Glomerular visceral epithelial cell (primary cell): ENCODE data around the gene PRKCE.

Experiments
- DNase-seq: peaks from one replicate; pipeline ENCODE4 v3.0.0-alpha.2; 2016; ENCODE audit errors: extremely low spot score

PRKCE gene

GRCh38 chr2:46040563-46041155 lies 389.2 kb downstream of the PRKCE start:
- DNase-seq = no peak

- no peak for DNase-seq
Observed at GRCh38 chr2:46041434-46041833, 390.0 kb downstream of the PRKCE start.

DNA sequence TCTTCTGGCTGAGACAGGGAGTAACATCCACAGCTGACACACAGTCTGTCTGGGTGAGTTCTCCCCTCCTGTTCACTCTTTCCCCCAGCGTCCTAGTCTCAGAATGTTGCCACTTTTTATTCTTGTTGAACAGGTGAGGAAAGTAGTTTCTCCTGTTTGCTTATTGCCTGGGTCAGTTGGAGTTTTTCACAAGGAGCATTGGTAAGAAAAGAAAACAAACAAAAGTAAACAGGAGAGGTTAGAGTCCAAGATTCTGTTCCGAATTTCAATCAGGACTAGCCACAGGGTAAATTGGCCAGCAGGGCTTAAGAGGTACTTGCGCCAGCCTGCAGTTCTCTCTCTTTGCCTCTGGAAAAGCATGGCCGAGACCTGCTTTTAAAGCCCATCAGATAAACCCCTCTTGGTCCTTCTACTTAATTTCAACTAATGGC lies 390.7 kb downstream of the PRKCE start:
- no peak for DNase-seq

- no peak for DNase-seq
Observed at GRCh38 chr2:46042711-46043110, 391.2 kb downstream of the PRKCE start.

DNA sequence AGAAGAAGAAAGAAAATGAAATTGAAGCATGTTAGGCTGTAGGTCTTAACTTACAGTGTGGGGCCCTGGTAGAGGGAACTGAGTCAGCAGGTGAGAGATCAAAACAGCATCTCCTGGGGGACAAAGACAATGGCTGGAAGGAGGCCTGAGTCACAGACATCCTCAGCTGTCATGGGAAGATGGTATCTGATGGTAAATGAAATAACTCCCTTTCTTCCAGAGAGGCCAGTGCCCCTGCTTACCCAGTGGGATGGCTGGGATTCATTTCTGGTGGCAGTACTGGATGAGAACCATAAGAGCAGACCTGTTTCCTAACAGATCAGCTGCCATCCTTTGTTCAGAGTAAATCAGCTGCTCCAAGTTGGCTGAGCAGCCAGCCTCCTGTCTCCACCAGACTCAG lies 394.4 kb downstream of the PRKCE start:
- DNase-seq = no peak

DNA sequence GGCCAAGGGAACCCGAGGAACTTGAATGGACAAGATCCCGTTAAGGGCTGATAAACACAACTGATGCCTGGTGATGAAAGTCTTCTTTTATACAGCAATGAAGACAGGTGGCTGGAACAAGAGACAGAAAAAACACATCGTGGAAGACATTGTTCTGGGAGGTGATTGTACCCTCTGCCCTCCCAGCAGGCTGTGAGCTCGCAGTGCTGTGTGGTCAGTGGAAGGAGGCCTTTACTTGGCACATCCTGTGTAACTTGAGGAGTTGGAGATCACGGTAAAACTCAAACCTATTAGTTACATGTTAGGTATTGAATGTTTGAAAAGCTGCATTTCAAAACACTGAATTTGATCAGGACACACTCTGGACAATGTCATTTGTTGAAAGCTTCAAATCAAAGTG lies 395.8 kb downstream of the PRKCE start:
- no peak for DNase-seq

DNA sequence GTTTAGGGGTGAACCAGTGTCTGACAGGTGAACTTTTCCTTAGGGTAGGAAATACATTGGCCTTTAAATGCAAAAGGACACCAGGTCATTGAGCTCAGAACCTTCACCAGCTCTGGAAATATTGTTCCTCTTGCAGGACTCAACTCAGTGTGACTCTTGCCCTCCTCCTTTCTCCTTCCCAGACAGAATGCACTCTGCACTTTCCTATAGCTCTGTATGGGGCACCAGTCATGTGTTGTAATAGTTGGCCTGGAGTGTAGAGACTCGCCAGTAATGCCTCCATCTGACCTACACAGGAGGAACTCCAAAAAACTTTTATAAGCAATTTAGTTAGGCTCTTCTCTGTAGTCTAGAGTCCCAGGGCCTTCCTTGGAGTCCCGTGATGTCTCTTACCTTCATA lies 397.2 kb downstream of the PRKCE start:
- no peak for DNase-seq

DNA sequence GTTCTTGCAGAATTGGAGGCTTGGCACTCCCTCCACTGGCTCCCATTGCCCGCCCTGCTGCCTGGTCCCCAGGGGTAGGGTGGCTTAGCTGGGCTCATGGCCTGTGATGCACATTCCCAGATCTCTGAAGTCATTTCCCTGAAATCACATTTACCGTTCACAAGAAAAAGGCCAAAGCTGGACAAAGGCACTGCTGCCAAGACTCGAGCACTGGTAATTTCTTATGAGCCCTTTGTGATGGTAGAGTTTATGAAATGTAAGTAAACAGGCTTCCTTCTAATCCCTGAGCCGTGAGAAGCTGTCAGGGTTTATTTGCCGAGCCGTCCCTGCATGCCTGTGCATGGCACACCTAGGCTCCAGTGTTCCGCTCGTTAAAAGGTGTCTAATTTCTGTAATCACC lies 398.6 kb downstream of the PRKCE start:
- DNase-seq = no peak

GRCh38 chr2:46050489-46050888 lies 399.0 kb downstream of the PRKCE start:
- DNase-seq = no peak

DNA sequence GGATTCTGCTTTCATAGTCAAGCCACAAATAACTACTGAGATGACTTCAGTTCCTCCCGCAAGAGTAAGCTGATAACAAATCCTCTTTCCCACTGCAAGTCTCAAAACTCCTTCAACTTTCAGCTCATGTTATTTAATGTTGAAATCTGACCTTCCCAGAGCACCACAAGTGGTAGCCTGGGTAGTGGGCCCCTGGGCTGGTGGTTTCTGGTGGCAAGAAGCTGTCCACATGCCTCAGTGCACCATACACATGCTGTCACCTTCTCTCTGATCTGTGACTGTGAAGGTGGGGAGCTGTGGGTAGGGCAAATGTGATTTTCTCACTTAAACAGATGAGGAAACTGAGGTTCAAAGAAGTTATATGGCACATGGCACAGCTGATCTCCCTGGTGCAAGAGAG lies 399.6 kb downstream of the PRKCE start:
- no peak for DNase-seq

- DNase-seq = no peak
Observed at GRCh38 chr2:46053564-46053963, 402.1 kb downstream of the PRKCE start.

- no peak for DNase-seq
Observed at GRCh38 chr2:46056541-46056940, 405.1 kb downstream of the PRKCE start.

- no peak for DNase-seq
Observed at GRCh38 chr2:46058140-46058539, 406.7 kb downstream of the PRKCE start.

- DNase-seq = peak; percentile 71
Observed at GRCh38 chr2:46062637-46063412, 411.4 kb downstream of the PRKCE start.

DNA sequence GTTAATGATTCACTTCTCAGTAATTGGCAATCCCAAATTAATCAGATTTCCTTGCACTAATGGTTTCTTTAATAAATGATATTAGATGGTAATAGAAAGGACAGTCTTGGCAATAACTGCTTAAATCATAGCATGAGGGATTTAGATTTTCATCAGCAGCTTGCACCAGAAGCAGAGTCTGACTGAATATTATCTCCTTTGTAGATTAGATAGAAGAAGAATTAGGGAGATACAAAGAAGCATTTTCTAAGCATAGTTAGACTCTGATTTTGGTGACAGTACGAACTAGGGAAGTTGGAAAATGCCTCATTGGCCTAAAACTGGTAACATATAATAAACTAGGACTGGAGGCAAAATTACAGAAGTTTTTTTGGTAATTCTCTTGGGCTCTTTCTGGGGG lies 412.9 kb downstream of the PRKCE start:
- no peak for DNase-seq

DNA sequence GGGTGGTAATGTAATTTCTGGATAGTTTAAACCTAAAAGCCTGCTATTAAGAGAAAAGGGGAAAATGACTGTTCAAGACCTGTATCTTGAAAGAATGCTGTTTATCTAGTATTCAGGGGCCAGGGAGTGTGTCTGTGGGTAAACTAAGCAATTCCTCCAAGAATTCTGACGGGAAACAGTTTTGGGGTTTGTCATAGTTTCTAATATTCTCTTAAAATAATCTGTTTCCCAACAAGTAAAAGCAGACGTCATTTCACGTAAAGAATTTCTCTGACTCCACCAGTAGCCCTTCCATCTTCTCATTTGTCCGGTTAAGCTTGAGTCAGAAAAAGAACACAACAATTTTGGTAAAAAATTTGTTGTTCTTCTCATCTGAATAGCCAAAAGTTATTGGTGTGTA lies 413.7 kb downstream of the PRKCE start:
- no peak for DNase-seq

- DNase-seq = no peak
Observed at GRCh38 chr2:46066116-46066515, 414.6 kb downstream of the PRKCE start.

DNA sequence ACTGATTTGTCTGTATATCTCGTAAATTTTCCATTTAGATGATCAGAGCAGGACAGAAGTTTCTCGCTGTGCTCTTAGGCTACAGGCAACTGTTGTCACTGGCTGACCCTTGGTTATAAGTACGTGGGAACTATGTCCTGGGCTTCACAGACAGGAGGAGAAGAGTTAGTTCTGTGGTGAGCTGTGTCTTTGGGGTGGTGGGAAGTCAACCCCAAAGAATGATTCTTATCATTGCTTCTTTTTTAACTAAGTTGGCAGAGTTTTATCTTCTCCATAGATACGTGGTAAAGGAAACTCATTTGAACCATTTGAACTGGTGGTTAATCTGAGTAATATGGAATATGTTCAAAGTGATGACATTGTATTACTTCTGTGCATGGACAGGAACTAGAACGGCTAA lies 415.1 kb downstream of the PRKCE start:
- DNase-seq = no peak

GRCh38 chr2:46067062-46067461 lies 415.6 kb downstream of the PRKCE start:
- DNase-seq = no peak

DNA sequence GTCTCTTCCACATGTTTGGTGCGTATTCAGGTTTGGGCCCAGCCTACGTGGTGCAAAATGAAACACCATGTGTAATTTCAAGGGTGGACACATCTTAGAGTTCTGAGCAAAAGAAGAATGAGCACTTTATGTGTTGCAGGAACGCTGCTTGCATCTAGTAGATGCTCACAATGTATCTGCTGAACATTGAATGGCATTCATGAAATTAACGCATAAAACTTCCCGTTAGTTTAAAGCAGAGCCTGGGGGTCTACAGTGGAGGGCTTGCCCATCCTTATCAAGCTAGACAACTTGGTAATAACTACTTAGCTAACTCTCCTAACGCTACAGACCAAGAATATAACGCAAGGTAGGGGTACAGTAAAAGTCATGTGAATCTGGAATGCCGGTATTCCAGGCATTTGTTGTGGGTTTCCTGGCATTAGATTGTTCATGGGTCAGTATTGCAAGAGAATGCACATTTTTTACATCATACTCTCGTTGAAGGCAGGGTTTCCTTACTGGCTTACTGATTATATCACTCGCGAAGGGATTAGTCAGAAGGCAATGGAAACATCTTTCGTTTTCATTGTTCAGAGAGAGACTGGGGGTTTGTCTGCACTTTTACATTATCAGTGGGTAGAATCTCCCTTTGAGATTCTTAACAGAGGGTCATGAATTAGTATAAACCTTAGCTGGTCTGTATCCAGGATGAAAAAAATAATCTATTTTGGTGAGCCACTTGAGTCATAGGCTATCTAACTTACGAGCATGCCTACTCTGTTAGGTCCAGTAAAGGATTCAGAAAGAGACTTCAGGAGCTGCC lies 416.2 kb downstream of the PRKCE start:
- DNase-seq = peak; percentile 89

GRCh38 chr2:46068636-46069035 lies 417.2 kb downstream of the PRKCE start:
- DNase-seq = no peak

- DNase-seq = no peak
Observed at GRCh38 chr2:46071074-46071473, 419.6 kb downstream of the PRKCE start.
